Measurements from ENCODE around the gene PCDHB13.
"Not testable (repeated sequence)": the region's sequence is repeated elsewhere in the genome, so short reads cannot be mapped to it uniquely, and the experiment has no call there.

Gene PCDHB13

DNA sequence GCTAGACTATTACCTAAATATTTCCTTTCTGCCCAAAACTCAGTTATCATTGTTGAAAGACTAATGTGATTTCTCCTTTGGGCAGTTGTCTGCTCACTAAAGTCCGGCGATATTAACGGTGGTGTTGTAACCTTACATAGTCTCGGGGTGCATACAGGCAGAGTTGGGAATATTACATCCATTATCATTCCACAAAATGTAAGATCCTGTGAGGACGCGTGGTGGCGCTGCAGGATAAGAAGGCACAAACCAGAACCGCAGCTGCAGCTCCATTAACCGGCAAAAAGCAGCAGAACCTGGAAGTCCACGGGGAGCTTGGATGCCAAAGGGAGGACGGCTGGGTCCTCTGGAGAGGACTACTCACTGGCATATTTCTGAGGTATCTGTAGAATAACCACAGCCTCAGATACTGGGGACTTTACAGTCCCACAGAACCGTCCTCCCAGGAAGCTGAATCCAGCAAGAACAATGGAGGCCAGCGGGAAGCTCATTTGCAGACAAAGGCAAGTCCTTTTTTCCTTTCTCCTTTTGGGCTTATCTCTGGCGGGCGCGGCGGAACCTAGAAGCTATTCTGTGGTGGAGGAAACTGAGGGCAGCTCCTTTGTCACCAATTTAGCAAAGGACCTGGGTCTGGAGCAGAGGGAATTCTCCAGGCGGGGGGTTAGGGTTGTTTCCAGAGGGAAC, at the start of gene PCDHB13:
PCDHB13 (plus strand) TSS at position 264 of the 684 bp plus-strand sequence; CDS start at position 469, 205 bp downstream.
- DNase-seq = not testable (repeated sequence)

DNA sequence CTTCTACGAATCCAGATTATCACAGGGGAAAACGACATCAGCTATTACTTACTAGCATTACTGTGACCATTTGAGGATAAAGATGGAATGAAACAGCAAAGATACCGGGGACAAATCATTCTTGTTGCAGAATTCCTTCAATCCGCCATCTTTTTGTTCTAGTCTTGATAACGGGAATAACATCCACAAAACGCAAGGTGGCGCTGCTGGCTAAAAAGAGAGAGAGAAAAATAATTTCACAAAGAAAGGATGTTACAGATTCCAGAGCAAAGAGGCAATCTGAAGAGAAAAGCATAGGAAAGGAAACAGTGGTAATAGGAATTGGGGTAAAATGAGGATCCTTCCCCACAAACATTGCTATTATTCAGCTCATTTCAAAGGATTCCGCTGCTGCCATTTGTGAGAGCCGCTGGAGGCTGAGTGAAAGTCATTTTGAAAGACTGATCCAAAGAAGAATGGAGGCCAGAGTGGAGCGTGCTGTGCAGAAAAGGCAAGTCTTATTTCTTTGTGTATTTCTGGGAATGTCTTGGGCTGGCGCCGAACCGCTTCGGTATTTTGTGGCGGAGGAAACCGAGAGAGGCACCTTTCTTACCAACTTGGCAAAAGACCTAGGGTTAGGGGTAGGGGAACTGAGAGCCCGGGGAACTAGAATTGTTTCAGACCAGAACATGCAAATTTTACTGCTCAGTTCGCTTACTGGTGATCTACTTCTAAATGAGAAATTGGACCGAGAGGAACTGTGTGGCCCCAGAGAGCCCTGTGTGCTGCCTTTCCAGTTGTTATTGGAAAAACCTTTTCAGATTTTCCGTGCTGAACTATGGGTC, 41.1 kb upstream of the PCDHB13 start, which contains the start of gene PCDHB7:
PCDHB7 (plus strand) TSS at position 264 of the 824 bp plus-strand sequence; CDS start at position 456, 192 bp downstream.
- DNase-seq = no peak

DNA sequence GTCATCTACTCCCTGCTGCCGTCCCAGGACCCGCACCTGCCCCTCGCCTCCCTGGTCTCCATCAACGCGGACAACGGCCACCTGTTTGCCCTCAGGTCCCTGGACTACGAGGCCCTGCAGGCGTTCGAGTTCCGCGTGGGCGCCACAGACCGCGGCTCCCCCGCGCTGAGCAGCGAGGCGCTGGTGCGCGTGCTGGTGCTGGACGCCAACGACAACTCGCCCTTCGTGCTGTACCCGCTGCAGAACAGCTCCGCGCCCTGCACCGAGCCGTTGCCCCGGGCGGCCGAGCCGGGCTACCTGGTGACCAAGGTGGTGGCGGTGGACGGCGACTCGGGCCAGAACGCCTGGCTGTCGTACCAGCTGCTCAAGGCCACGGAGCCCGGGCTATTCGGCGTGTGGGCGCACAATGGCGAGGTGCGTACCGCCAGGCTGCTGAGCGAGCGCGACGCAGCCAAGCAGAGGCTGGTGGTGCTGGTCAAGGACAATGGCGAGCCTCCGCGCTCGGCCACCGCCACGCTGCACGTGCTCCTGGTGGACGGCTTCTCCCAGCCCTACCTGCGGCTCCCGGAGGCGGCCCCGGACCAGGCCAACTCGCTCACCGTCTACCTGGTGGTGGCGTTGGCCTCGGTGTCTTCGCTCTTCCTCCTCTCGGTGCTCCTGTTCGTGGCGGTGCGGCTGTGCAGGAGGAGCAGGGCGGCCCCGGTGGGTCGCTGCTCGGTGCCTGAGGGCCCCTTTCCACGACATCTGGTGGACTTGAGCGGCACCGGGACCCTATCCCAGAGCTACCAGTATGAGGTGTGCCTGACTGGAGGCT, 39.2 kb upstream of the PCDHB13 start:
- not testable (repeated sequence) for DNase-seq

DNA sequence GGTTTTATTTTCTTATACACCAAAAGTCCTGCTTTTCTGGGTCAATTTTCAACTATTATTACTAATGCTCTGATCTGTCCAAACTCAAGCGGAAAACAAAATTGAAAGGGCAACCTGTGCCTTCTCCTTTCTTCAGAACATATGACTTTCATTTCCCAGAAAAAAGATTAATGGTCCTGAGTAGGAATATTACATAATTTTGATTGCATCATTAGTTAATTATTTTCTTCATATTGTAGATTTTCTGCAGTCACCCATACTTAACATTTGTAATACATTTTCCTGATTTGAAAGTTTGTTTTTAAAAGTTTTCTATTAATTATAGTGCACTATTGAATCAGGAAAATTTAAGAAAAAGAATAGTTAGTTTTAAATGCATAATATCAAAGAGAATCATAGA, 37.8 kb upstream of the PCDHB13 start:
- DNase-seq = no peak

DNA sequence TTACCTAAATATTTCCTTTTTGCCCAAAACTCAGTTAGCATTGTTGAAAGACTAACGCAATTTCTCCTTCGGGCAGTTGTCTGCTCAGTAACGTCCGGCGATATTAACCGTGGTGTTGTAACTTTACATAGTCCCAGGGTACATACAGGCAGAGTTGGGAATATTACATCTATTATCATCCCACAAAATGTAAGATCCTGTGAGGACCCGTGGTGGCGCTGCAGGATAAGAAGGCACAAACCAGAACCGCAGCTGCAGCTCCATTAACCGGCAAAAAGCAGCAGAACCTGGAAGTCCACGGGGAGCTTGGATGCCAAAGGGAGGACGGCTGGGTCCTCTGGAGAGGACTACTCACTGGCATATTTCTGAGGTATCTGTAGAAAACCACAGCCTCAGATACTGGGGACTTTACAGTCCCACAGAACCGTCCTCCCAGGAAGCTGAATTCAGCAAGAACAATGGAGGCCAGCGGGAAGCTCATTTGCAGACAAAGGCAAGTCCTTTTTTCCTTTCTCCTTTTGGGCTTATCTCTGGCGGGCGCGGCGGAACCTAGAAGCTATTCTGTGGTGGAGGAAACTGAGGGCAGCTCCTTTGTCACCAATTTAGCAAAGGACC, 36.0 kb upstream of the PCDHB13 start, which contains the start of gene PCDHB8:
PCDHB8 (plus strand) TSS at position 214 of the 615 bp plus-strand sequence; CDS start at position 459, 245 bp downstream.
- not testable (repeated sequence) for DNase-seq

DNA sequence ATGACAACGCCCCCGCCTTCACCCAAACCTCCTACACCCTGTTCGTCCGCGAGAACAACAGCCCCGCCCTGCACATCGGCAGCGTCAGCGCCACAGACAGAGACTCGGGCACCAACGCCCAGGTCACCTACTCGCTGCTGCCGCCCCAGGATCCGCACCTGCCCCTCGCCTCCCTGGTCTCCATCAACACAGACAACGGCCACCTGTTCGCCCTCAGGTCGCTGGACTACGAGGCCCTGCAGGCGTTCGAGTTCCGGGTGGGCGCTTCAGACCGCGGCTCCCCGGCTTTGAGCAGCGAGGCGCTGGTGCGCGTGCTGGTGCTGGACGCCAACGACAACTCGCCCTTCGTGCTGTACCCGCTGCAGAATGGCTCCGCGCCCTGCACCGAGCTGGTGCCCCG, 34.3 kb upstream of the PCDHB13 start:
- DNase-seq = not testable (repeated sequence)

DNA sequence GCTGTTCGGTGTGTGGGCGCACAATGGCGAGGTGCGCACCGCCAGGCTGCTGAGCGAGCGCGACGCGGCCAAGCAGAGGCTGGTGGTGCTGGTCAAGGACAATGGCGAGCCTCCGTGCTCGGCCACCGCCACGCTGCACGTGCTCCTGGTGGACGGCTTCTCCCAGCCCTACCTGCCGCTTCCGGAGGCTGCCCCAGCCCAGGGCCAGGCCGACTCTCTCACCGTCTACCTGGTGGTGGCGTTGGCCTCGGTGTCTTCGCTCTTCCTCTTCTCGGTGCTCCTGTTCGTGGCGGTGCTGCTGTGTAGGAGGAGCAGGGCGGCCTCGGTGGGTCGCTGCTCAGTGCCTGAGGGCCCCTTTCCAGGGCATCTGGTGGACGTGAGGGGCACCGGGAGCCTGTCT, 33.8 kb upstream of the PCDHB13 start:
- DNase-seq = not testable (repeated sequence)

DNA sequence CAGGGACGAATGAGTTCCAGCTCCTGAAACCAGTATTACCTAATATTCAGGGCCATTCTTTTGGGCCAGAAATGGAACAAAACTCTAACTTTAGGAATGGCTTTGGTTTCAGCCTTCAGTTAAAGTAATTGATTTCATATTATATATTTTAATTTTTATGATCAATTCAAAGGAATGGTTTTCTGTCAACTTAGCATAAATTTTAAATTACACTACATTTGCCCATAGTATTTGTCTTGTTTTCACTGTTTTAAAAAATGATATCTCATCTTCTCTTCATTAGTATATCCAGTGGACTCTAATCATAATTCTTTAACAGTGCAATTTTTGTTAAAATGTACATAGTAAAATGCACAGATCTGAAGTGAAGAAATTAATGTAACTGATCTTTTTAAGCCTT, 33.4 kb upstream of the PCDHB13 start:
- no peak for DNase-seq

DNA sequence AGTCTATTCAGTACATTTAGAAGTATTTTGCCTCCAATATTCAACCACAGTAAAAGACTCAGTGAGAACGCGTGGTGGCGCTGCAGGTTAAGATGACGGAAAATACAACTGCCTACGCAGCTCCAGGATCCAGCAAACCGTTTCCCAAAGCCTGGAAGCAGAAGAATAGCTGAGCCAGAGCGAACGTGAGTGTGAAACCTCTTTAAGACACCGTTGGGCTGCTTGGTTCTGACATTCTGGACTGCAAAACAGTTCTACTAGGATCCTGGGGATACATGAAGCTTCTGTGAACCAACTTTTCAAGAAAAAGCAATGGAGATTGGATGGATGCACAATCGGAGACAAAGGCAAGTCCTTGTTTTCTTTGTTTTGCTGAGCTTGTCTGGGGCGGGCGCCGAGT, 31.5 kb upstream of the PCDHB13 start, which contains the start of gene PCDHB16:
PCDHB16 (plus strand) TSS at position 140 of the 400 bp plus-strand sequence; CDS start at position 313, 173 bp downstream.
- no peak for DNase-seq

DNA sequence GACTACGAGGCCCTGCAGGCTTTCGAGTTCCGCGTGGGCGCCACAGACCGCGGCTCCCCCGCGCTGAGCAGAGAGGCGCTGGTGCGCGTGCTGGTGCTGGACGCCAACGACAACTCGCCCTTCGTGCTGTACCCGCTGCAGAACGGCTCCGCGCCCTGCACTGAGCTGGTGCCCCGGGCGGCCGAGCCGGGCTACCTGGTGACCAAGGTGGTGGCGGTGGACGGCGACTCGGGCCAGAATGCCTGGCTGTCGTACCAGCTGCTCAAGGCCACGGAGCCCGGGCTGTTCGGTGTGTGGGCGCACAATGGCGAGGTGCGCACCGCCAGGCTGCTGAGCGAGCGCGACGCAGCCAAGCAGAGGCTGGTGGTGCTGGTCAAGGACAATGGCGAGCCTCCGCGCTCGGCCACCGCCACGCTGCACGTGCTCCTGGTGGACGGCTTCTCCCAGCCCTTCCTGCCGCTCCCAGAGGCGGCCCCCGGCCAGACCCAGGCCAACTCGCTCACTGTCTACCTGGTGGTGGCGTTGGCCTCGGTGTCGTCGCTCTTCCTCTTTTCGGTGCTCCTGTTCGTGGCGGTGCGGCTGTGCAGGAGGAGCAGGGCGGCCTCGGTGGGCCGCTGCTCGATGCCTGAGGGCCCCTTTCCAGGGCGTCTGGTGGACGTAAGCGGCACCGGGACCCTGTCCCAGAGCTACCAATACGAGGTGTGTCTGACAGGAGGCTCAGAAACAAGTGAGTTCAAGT, 29.4 kb upstream of the PCDHB13 start:
- not testable (repeated sequence) for DNase-seq

DNA sequence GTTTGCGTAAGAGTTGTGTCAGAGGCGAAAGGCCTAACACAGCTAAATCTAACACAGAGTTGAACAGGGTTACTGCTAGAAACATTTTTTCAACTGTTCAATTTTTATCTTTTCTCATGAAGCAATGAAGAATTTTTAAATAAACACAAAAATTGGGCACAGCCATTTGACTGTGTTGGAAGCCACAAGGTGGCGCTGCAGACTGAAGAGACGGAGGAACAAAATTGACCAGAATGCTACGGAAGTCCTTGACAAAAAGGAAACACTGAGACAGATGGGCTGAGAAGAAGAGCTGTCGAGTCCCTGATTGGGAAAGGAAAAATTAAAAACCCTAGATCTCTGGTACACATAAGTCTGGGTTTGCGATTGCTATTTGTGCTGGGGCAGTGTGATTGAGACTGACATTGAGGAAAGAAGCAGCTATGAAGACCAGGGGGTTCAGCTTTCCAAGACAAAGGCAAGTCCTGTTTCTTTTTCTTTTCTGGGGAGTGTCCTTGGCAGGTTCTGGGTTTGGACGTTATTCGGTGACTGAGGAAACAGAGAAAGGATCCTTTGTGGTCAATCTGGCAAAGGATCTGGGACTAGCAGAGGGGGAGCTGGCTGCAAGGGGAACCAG, 26.7 kb upstream of the PCDHB13 start, which contains the start of gene PCDHB9:
PCDHB9 (plus strand) TSS at position 265 of the 616 bp plus-strand sequence; CDS start at position 423, 158 bp downstream.
- peak; percentile 6 to 22 for DNase-seq

DNA sequence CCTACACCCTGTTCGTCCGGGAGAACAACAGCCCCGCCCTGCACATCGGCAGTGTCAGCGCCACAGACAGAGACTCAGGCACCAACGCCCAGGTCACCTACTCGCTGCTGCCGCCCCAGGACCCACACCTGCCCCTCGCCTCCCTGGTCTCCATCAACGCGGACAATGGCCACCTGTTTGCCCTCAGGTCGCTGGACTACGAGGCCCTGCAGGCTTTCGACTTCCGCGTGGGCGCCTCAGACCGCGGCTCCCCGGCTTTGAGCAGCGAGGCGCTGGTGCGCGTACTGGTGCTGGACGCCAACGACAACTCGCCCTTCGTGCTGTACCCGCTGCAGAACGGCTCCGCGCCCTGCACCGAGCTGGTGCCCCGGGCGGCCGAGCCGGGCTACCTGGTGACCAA, 25.0 kb upstream of the PCDHB13 start:
- DNase-seq = not testable (repeated sequence)

DNA sequence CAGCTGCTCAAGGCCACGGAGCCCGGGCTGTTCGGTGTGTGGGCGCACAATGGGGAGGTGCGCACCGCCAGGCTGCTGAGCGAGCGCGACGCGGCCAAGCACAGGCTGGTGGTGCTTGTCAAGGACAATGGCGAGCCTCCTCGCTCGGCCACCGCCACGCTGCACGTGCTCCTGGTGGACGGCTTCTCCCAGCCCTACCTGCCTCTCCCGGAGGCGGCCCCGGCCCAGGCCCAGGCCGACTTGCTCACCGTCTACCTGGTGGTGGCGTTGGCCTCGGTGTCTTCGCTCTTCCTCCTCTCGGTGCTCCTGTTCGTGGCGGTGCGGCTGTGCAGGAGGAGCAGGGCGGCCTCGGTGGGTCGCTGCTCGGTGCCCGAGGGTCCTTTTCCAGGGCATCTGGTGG, 24.6 kb upstream of the PCDHB13 start:
- not testable (repeated sequence) for DNase-seq

DNA sequence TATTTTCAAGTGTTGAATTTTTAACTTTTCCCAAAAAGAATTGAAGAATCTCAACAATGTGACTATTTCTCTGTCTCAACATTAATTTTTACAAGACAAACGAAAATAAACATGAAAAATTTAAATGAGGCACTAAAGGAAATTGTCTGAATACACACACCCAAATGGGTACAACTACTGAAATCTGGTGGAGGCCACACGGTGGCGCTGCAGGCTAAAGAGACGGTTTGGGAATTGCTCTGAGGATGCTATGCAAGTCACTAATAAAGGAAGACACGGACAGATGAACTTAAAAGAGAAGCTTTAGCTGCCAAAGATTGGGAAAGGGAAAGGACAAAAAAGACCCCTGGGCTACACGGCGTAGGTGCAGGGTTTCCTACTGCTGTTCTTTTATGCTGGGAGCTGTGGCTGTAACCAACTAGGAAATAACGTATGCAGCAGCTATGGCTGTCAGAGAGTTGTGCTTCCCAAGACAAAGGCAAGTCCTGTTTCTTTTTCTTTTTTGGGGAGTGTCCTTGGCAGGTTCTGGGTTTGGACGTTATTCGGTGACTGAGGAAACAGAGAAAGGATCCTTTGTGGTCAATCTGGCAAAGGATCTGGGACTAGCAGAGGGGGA, 21.5 kb upstream of the PCDHB13 start, which contains the start of gene PCDHB10:
PCDHB10 (plus strand) TSS at position 244 of the 616 bp plus-strand sequence; CDS start at position 444, 200 bp downstream.
- DNase-seq = peak; percentile 8 to 16

DNA sequence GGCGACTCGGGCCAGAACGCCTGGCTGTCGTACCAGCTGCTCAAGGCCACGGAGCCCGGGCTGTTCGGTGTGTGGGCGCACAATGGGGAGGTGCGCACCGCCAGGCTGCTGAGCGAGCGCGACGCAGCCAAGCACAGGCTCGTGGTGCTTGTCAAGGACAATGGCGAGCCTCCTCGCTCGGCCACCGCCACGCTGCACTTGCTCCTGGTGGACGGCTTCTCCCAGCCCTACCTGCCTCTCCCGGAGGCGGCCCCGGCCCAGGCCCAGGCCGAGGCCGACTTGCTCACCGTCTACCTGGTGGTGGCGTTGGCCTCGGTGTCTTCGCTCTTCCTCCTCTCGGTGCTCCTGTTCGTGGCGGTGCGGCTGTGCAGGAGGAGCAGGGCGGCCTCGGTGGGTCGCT, 19.4 kb upstream of the PCDHB13 start:
- DNase-seq = not testable (repeated sequence)

DNA sequence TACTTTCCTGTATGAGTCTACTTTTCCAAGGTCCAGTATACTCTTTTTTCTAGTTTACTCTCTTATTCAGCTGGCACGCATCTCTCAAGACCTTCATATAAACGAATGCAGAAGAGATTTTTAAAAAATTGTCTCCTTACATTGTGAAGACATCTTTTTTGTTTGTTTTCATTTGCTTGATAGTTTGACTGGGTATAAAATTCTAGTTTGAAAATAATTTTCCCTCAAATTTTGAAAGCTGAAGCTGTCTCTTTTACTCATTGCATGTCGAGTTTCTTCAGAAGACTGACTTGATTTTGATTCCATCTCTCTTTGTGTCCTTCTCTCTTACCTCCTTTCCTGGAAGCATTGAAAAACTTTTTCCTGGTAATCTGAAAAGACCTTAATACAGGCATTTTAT, 17.4 kb upstream of the PCDHB13 start:
- DNase-seq = no peak

DNA sequence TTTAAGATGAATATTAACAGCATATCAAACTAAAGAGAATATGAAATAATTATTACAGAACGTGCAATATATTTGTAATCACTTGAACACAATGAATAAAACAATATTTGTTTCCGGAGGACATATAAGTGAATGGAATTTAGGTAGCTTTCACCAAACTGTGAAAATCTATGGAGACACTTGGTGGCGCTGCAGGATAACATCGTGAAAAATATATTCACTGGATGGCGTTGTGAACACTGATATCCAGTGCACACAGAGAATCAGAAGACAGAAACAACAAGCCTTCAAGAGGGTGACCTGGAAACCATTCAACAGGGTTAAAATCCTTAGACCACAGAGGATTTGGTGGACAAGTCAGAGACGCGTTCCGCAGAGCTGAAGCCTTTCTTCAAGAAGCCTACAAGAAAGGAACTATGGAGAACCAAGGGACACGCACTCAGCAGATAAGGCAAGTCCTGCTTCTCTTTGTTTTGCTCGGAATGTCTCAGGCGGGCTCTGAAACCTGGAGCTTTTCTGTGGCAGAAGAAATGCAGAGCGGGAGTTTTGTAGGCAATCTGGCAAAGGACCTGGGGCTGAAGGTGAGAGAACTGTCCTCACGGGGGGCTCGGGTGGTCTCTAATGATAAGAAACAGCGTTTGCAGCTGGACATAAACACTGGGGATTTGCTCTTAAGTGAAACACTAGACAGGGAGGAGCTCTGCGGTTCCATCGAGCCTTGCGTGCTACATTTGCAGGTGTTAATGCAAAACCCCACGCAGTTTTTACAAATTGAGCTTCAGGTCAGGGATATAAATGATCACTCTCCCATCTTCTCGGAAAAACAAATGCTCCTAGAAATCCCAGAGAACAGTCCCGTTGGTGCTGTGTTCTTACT, 14.1 kb upstream of the PCDHB13 start, which contains the start of gene PCDHB11:
PCDHB11 (plus strand) TSS at position 269 of the 877 bp plus-strand sequence; CDS start at position 417, 148 bp downstream.
- peak; percentile 38 to 78 for DNase-seq

DNA sequence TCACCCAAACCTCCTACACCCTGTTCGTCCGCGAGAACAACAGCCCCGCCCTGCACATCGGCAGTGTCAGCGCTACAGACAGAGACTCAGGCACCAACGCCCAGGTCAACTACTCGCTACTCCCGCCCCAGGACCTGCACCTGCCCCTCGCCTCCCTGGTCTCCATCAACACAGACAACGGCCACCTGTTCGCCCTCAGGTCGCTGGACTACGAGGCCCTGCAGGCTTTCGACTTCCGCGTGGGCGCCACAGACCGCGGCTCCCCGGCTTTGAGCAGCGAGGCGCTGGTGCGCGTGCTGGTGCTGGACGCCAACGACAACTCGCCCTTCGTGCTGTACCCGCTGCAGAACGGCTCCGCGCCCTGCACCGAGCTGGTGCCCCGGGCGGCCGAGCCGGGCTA, 12.6 kb upstream of the PCDHB13 start:
- not testable (repeated sequence) for DNase-seq

DNA sequence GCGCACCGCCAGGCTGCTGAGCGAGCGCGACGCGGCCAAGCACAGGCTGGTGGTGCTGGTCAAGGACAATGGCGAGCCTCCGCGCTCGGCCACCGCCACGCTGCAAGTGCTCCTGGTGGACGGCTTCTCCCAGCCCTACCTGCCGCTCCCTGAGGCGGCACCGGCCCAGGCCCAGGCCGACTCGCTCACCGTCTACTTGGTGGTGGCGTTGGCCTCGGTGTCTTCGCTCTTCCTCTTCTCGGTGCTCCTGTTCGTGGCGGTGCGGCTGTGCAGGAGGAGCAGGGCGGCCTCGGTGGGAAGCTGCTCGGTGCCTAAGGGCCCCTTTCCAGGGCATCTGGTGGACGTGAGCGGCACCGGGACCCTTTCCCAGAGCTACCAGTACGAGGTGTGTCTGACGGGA, 12.1 kb upstream of the PCDHB13 start:
- DNase-seq = not testable (repeated sequence)

Data from NCI-H187 (cell line).